Astrocyte (in vitro differentiated cells and primary cell): ENCODE measurements around the gene RAB11FIP3. TPM values are rescaled to one million over a fixed set of nuclear protein-coding genes. Genes with fewer than 3 reads are reported as not detected.
A peak's percentile ranks its signal among the peaks of the same experiment; 100 is the strongest.

Source experiments
- DNase-seq: peaks from one replicate; pipeline ENCODE4 v3.0.0-alpha.2; 2010; ENCODE audit warnings: low read depth
- FAIRE-seq: peaks from 2 replicates; lab custom pipeline; 2011; peaks lifted over from hg19 to GRCh38; lab: Jason Lieb, UNC
- H2AFZ ChIP-seq: 2 replicates; pipeline ENCODE4 v1.6.0; 2012; ENCODE audit warnings: low read depth, low read length, inconsistent platforms
- H3K27ac ChIP-seq: 2 replicates; pipeline ENCODE4 v1.5.1; 2011; ENCODE audit warnings: low read depth, low read length, inconsistent platforms
- H3K27me3 ChIP-seq: 2 replicates; pipeline ENCODE4 v1.6.0; 2011; ENCODE audit warnings: low read length, inconsistent platforms; ENCODE audit not compliant: insufficient read depth
- H3K36me3 ChIP-seq: 2 replicates; pipeline ENCODE4 v1.5.1; 2011; ENCODE audit warnings: low read length, inconsistent platforms; ENCODE audit not compliant: insufficient read depth
- H3K4me1 ChIP-seq: 2 replicates; pipeline ENCODE4 v1.5.1; 2011; ENCODE audit warnings: low read length, inconsistent platforms; ENCODE audit not compliant: insufficient read depth
- H3K4me2 ChIP-seq: 2 replicates; pipeline ENCODE4 v1.6.0; 2012; ENCODE audit warnings: low read length, inconsistent platforms
- H3K4me3 ChIP-seq: 2 replicates; pipeline ENCODE4 v1.5.1; 2011; ENCODE audit warnings: low read depth, mild to moderate bottlenecking, low read length, inconsistent platforms; ENCODE audit not compliant: insufficient read depth
- H3K79me2 ChIP-seq: 2 replicates; pipeline ENCODE4 v1.6.0; 2012; ENCODE audit warnings: mild to moderate bottlenecking, low read length, inconsistent platforms; ENCODE audit not compliant: insufficient read depth
- H3K9ac ChIP-seq: 2 replicates; pipeline ENCODE4 v1.6.0; 2012; ENCODE audit warnings: mild to moderate bottlenecking, low read length, inconsistent platforms
- H3K9me3 ChIP-seq: 2 replicates; pipeline ENCODE4 v1.5.1; 2012; ENCODE audit warnings: low read depth, mild to moderate bottlenecking, low read length, inconsistent platforms; ENCODE audit not compliant: insufficient read depth
- H4K20me1 ChIP-seq: 2 replicates; pipeline ENCODE4 v1.6.0; 2012; ENCODE audit warnings: low read length, inconsistent platforms; ENCODE audit not compliant: insufficient read depth
- H3K27ac Mint-ChIP-seq: one replicate; pipeline ENCODE4 v1.8.0; 2021; ENCODE audit warnings: mild to moderate bottlenecking, mixed read lengths; ENCODE audit not compliant: unreplicated experiment
- H3K27me3 Mint-ChIP-seq: one replicate; pipeline ENCODE4 v1.8.0; 2021; ENCODE audit warnings: low read depth, mixed read lengths; ENCODE audit not compliant: unreplicated experiment
- H3K36me3 Mint-ChIP-seq: one replicate; pipeline ENCODE4 v1.8.0; 2021; ENCODE audit warnings: low read depth, mixed read lengths; ENCODE audit not compliant: unreplicated experiment
- H3K4me1 Mint-ChIP-seq: one replicate; pipeline ENCODE4 v1.8.0; 2021; ENCODE audit warnings: low read depth, mixed read lengths; ENCODE audit not compliant: unreplicated experiment
- H3K4me3 Mint-ChIP-seq: one replicate; pipeline ENCODE4 v1.8.0; 2021; ENCODE audit warnings: mild to moderate bottlenecking, moderate library complexity, mixed read lengths; ENCODE audit not compliant: unreplicated experiment
- H3K9me3 Mint-ChIP-seq: one replicate; pipeline ENCODE4 v1.8.0; 2021; ENCODE audit warnings: mild to moderate bottlenecking, mixed read lengths; ENCODE audit not compliant: unreplicated experiment
- EZH2 ChIP-seq: IDR thresholded peaks from 2 replicates; pipeline ENCODE4 v1.6.1; 2012; ENCODE audit warnings: mild to moderate bottlenecking, low read length, inconsistent platforms; ENCODE audit not compliant: insufficient read depth
- total RNA-seq: library from RNA; stranded (reverse); gene quantifications from 2 replicates; pipeline ENCODE4 v1.2.1, GENCODE V29; 2021
- TF ChIP-seq, protein P1 (sequence below): IDR thresholded peaks from 2 replicates; pipeline ENCODE4 v1.5.1; 2011; ENCODE audit warnings: low read depth, mild to moderate bottlenecking, inconsistent platforms, low read length, moderate library complexity; ENCODE audit not compliant: insufficient read depth

The RAB11FIP3 gene
- total RNA-seq, 1 donor from 2014 or later = 21.2 TPM

DNA sequence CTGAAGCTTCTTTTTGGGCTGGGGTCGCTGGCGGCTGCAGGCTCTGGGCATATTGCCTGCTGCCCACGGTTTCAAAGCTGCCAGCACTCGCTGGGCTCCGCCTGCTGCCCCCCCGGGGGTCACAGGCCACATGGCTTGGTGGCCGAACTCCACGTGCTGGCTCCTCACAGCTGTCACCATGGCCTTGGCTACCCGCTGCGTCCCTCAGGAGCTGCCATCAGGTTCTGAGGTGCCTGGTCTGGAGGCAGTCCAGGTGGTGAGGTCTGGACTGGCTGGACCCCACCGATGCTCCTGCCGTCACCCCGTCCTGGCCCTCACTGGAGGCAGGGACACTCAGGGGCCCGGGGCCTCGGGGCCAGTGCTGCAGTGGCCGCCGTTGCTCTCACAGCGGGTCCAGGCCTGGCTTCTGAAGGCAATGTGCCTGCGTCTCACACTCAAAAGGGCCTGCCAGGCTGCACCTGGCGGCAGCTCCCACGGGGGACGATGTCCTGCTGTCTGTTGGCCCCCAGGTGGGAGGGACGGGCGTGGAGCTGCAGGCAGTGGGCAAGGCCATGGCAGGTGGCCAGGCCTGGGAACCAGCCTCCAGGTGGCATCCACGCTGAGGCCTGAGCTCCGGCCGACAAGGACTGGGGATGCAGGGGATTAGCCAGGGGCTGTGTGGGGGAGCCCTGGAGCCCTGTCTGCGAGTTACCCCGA, 115.3 kb downstream of the RAB11FIP3 start:
- Histone ChIP-seq H3K9ac (peak overlapping the region; percentile 22), H3K4me2 (peak overlapping the region; percentile 68), H3K27ac (no peak overlapping the region), H3K79me2 (peaks cover 95% of the 10 kb centered on the region), H3K4me3 (no peak overlapping the region), H3K36me3 (no peaks in the 10 kb centered on the region), H3K27me3 (no peaks in the 10 kb centered on the region), H3K4me1 (peaks cover 19% of the 10 kb centered on the region), H3K9me3 (no peaks in the 10 kb centered on the region), H4K20me1 (peaks cover 94% of the 10 kb centered on the region), H2AFZ (no peak overlapping the region)
- Mint-ChIP-seq H3K9me3 (no peaks in the 10 kb centered on the region), H3K27ac (no peak overlapping the region), H3K4me3 (no peak overlapping the region), H3K36me3 (peaks cover 2% of the 10 kb centered on the region), H3K27me3 (no peaks in the 10 kb centered on the region), H3K4me1 (no peaks in the 10 kb centered on the region)
- no peak for FAIRE-seq
- DNase-seq = no peak
- TF ChIP-seq EZH2 = no peak
- TF ChIP-seq, protein P1, sequence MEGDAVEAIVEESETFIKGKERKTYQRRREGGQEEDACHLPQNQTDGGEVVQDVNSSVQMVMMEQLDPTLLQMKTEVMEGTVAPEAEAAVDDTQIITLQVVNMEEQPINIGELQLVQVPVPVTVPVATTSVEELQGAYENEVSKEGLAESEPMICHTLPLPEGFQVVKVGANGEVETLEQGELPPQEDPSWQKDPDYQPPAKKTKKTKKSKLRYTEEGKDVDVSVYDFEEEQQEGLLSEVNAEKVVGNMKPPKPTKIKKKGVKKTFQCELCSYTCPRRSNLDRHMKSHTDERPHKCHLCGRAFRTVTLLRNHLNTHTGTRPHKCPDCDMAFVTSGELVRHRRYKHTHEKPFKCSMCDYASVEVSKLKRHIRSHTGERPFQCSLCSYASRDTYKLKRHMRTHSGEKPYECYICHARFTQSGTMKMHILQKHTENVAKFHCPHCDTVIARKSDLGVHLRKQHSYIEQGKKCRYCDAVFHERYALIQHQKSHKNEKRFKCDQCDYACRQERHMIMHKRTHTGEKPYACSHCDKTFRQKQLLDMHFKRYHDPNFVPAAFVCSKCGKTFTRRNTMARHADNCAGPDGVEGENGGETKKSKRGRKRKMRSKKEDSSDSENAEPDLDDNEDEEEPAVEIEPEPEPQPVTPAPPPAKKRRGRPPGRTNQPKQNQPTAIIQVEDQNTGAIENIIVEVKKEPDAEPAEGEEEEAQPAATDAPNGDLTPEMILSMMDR = no peak

DNA sequence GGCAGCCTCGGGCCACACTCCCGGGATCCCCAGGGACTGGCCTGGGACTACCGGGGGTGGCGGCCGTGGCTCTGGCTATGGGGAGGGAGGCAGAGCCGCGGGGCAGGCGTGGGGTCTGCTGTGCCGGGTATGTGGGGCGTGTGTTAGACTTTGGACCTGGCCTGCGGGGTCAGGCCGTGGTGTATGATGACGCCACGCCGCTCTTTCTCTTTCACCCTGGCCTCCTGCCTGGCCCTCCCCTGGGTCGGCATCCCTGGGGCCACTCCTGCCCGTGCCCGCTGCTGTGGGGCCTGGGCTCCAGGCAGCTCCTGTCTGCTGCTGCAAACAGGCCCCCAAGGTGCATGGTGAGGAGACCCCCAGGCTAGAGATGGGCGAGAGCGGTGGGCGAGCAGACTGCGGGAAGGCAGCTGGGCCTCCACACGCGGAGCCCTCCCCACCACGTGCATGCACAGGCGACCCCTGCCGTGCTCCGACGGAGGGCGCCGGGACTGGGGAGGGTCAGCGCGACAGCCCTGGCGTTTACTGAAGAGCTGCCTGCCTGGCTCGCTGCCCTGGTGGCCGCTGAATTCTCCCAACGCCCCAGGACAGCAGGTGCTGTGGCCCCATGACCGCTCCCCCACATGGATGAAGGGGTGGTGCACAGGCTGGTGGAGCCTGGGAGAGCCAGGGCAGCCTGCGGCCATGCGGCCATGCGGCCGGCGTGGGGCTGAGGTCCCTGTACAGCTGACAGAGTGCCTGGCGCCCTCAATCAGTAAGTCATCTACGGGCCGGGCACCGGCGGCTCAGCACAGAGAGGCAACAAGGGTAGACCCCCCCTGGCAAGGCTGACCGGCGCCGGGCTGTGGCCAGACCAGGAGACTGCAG, 118.1 kb downstream of the RAB11FIP3 start:
- Mint-ChIP-seq H3K36me3 (peaks cover 2% of the 10 kb centered on the region), H3K4me1 (no peaks in the 10 kb centered on the region), H3K9me3 (no peaks in the 10 kb centered on the region), H3K27me3 (no peaks in the 10 kb centered on the region), H3K4me3 (no peak overlapping the region), H3K27ac (no peak overlapping the region)
- Histone ChIP-seq H3K9me3 (no peaks in the 10 kb centered on the region), H3K27ac (no peak overlapping the region), H3K79me2 (peaks cover 82% of the 10 kb centered on the region), H2AFZ (no peak overlapping the region), H3K4me1 (peaks cover 15% of the 10 kb centered on the region), H3K4me3 (no peak overlapping the region), H3K27me3 (no peaks in the 10 kb centered on the region), H3K9ac (no peak overlapping the region), H3K4me2 (no peak overlapping the region), H4K20me1 (peaks cover 86% of the 10 kb centered on the region), H3K36me3 (no peaks in the 10 kb centered on the region)
- TF ChIP-seq, protein P1 = no peak
- TF ChIP-seq EZH2 = no peak
- FAIRE-seq (no peak), DNase-seq (no peak)
